ENCODE measurements around the gene SLC25A36. TPM values are rescaled to one million over a fixed set of nuclear protein-coding genes. Genes with fewer than 3 reads are reported as not detected.

Gene SLC25A36
- total and polyA plus RNA-seq, 10 donors: 19.1 to 82.5 (median 54.3) TPM

GRCh38 chr3:141000027-141000663, 58.5 kb downstream of the SLC25A36 start:
- TF ChIP-seq CTCF (IDR thresholded peaks at IDR 0.05 in 8 of 11, conservative IDR thresholded peaks at IDR 0.05 in 3 of 11) (peak; percentile 7 to 64 (median 39)), POLR2AphosphoS5 (IDR thresholded peaks at IDR 0.05) (no peak)
- intact Hi-C loops (cut with DNase I; ENCODE audit: low total_unique reads): loop anchor here (10.0 kb wide), 1 partner anchor 195 kb away; no protein-coding TSS in a partner anchor
- no peak overlapping the region for H3K27ac ChIP-seq
- WGBS, 5 donors: 0 to 20% (median 13%) methylated on average over 1 to 2 of the region's 2 CpGs
- no peaks in the 10 kb centered on the region for H3K36me3 ChIP-seq
- no peak for DNase-seq
- H3K4me3 ChIP-seq: no peak overlapping the region
- no peaks in the 10 kb centered on the region for H3K4me1 ChIP-seq
- H3K27me3 ChIP-seq (replicated peaks in 1 of 7): no peaks in the 10 kb centered on the region
- H3K9me3 ChIP-seq: no peaks in the 10 kb centered on the region

GRCh38 chr3:141000686-141001085, 59.0 kb downstream of the SLC25A36 start:
- 71 to 83% (median 77%) methylated on average over 2 of the region's 2 CpGs for WGBS, 5 donors
- H3K36me3 ChIP-seq: no peaks in the 10 kb centered on the region
- DNase-seq: no peak

GRCh38 chr3:141006344-141006743, 64.7 kb downstream of the SLC25A36 start:
- TF ChIP-seq CTCF (IDR thresholded peaks at IDR 0.05 in 8 of 11, conservative IDR thresholded peaks at IDR 0.05 in 3 of 11) (no peak), POLR2A (IDR thresholded peaks at IDR 0.05) (no peak), POLR2AphosphoS5 (IDR thresholded peaks at IDR 0.05) (no peak)
- intact Hi-C loops (cut with DNase I; ENCODE audit: low total_unique reads): loop anchor here (10.0 kb wide), 1 partner anchor 188 kb away; no protein-coding TSS in a partner anchor
- peaks cover 0 to 20% (median 0%) of the 10 kb centered on the region in 7 donors for H3K27me3 ChIP-seq (replicated peaks in 1 of 7)
- H3K4me3 ChIP-seq: no peak overlapping the region
- H3K27ac ChIP-seq: no peak overlapping the region
- WGBS, 5 donors: 83 to 93% (median 88%) methylated on average over 1 of the region's 1 CpG
- no peaks in the 10 kb centered on the region for H3K4me1 ChIP-seq
- H3K9me3 ChIP-seq: no peaks in the 10 kb centered on the region
- no peak for DNase-seq
- H3K36me3 ChIP-seq: no peaks in the 10 kb centered on the region

More at GRCh38 chr3:141000686-141001085, 59.0 kb downstream of the SLC25A36 start:
- no peak overlapping the region for H3K4me3 ChIP-seq
- H3K4me1 ChIP-seq: no peaks in the 10 kb centered on the region
- no peak for TF ChIP-seq POLR2A (IDR thresholded peaks at IDR 0.05)
- TF ChIP-seq CTCF (IDR thresholded peaks at IDR 0.05 in 8 of 11, conservative IDR thresholded peaks at IDR 0.05 in 3 of 11): no peak
- H3K27me3 ChIP-seq (replicated peaks in 1 of 7): no peaks in the 10 kb centered on the region
- no peak overlapping the region for H3K27ac ChIP-seq
- H3K9me3 ChIP-seq: no peaks in the 10 kb centered on the region
- intact Hi-C loops (cut with DNase I; ENCODE audit: low total_unique reads): loop anchor here (10.0 kb wide), 1 partner anchor 194 kb away; no protein-coding TSS in a partner anchor

GRCh38 chr3:141009496-141009895, 67.9 kb downstream of the SLC25A36 start:
- TF ChIP-seq POLR2AphosphoS5 (IDR thresholded peaks at IDR 0.05) (no peak), CTCF (IDR thresholded peaks at IDR 0.05 in 8 of 11, conservative IDR thresholded peaks at IDR 0.05 in 3 of 11) (no peak), POLR2A (IDR thresholded peaks at IDR 0.05) (no peak)
- Histone ChIP-seq H3K9me3 (no peaks in the 10 kb centered on the region), H3K27ac (no peak overlapping the region), H3K4me3 (no peak overlapping the region), H3K4me1 (no peaks in the 10 kb centered on the region), H3K36me3 (no peaks in the 10 kb centered on the region), H3K27me3 (replicated peaks in 1 of 7) (peaks cover 0 to 35% (median 0%) of the 10 kb centered on the region in 7 donors)
- DNase-seq: no peak
- WGBS, 5 donors: 55 to 66% (median 63%) methylated on average over 3 of the region's 3 CpGs
- intact Hi-C loops (cut with DNase I; ENCODE audit: low total_unique reads): loop anchor here (10.0 kb wide), 1 partner anchor 185 kb away; no protein-coding TSS in a partner anchor

All from spleen (tissue), 11 donors.